MG63 (cell line): ENCODE results near the gene KHDC4. TPM values are rescaled to one million over a fixed set of nuclear protein-coding genes. Genes with fewer than 3 reads are reported as not detected.
"Not testable (repeated sequence)": the region's sequence is repeated elsewhere in the genome, so short reads cannot be mapped to it uniquely, and the experiment has no call there.

ENCODE experiments used
- DNase-seq: peaks from one replicate; pipeline ENCODE4 v3.0.0-alpha.2; 2020
- H3K27me3 ChIP-seq: fragments of 250-450 bp; sonication (Bioruptor Pico); 2 replicates; pipeline ENCODE4 v1.5.1; 2020; ENCODE audit warnings: mild to moderate bottlenecking, moderate library complexity
- H3K36me3 ChIP-seq: fragments of 250-450 bp; sonication (Bioruptor Pico); 2 replicates; pipeline ENCODE4 v1.5.1; 2020; ENCODE audit warnings: mild to moderate bottlenecking, moderate library complexity
- H3K4me3 ChIP-seq: fragments of 250-450 bp; sonication (Bioruptor Pico); 2 replicates; pipeline ENCODE4 v1.5.1; 2020; ENCODE audit warnings: mild to moderate bottlenecking, moderate library complexity
- H3K9me3 ChIP-seq: fragments of 250-450 bp; sonication (Bioruptor Pico); 2 replicates; pipeline ENCODE4 v1.5.1; 2020; ENCODE audit warnings: mild to moderate bottlenecking, moderate library complexity
- total RNA-seq: library from RNA; depleted of rRNA; stranded (reverse); fragments of >200 nt; shearing (Covaris generic); gene quantifications from 2 replicates; pipeline ENCODE4 v1.2.3, GENCODE V29; 2014; ENCODE audit warnings: low replicate concordance

The KHDC4 gene
- total RNA-seq, 1 experiment from 2014 or later: 32.1 TPM

DNA sequence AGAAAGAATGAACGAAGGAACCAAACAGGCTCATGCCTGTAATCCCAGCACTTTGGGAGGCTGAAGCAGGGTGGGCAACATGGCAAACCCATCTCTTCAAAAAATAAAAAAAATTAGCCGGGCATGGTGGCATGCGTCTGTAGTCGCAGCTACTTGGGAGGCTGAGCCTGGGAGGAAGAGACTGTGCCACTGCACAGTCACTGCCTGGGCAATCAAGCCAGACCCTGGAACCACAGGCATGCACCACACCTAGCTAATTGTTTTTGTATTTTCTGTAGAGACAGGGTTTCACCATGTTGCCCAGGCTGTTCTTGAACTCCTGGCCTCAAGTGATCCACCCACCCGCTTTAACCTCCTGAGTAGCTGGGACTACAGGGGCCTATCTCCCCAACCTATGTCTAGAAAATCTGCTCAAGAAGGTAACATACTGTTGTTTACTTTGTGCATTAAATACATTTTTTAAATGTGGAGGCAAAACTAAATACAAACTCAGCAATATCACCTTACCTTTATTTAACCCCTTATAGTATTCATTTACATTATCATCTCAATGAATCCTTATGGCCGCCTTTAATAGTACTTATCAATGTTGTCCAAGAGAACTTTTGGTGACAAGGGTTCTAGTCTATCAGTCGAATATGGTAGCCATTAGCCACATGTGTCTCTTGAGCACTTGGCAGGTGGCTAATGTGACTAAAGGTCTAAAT, 2.7 kb downstream of the KHDC4 start:
- no peak overlapping the region; the same call in 1 of the 2 replicates for H3K4me3 ChIP-seq
- H3K27me3 ChIP-seq: no peaks in the 10 kb centered on the region
- DNase-seq: no peak
- H3K9me3 ChIP-seq: no peaks in the 10 kb centered on the region
- H3K36me3 ChIP-seq: peaks cover 74% of the 10 kb centered on the region

DNA sequence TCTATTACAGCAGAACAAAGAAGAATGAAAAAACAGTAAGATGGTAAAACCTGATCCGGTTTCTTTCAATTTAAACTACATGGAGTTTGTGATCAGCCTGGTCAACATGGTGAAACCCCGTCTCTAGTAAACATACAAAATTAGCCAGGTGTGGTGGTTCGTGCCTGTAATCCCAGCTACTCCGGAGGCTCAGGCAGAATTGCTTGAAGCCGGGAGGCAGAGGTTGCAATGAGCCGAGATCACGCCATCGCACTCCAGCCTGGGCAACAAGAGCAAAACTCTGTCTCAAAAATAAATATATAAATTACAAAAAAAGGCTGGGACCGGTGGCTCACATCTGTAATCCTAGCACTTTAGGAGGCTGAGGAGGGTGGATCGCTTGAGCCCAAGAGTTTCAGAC, 3.5 kb downstream of the KHDC4 start:
- peaks cover 81% of the 10 kb centered on the region for H3K36me3 ChIP-seq
- DNase-seq, H3K4me3 ChIP-seq, H3K9me3 ChIP-seq, H3K27me3 ChIP-seq: not testable (repeated sequence)

DNA sequence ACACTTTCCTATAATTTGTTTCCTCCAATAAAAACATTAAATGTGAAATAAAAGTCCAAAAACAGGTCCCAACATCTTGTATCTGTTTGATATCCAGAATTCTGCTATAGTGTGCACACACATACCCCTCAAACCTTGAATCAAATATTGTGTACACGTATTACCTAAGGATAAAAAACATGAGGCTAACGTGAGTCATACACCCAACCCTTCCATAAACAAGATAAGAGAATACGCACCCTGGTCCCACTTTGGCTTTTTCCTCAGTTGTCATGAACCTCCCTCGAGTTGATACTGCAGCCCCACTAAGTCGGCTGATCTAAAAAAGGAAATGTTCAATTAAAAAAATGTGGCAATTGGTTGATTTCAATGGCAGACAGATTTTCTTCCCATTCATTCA, 5.2 kb downstream of the KHDC4 start:
- Histone ChIP-seq H3K27me3 (no peaks in the 10 kb centered on the region), H3K4me3 (no peak overlapping the region), H3K36me3 (peaks cover 98% of the 10 kb centered on the region), H3K9me3 (no peaks in the 10 kb centered on the region)
- no peak for DNase-seq

DNA sequence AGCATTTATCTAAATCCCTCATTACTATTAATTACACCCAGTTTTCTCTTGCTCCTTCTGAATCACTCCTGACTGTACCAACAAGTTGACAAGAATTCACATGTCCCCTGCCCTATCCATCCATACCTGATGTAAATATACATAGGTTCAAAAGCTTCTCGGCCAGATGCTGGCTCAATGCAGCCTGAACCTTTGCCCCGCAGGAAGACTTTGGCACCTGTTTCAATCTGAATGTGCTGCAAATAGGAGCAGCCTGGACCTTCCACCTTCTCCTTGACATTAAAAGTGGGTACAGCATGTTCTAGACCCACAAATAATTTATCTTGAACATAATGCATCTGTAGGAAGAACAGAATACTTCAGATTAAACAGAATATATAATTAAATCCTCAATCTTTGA, 8.7 kb downstream of the KHDC4 start:
- no peak overlapping the region for H3K4me3 ChIP-seq
- DNase-seq: no peak
- H3K27me3 ChIP-seq: no peaks in the 10 kb centered on the region
- H3K36me3 ChIP-seq: peaks cover 97% of the 10 kb centered on the region
- H3K9me3 ChIP-seq: no peaks in the 10 kb centered on the region

DNA sequence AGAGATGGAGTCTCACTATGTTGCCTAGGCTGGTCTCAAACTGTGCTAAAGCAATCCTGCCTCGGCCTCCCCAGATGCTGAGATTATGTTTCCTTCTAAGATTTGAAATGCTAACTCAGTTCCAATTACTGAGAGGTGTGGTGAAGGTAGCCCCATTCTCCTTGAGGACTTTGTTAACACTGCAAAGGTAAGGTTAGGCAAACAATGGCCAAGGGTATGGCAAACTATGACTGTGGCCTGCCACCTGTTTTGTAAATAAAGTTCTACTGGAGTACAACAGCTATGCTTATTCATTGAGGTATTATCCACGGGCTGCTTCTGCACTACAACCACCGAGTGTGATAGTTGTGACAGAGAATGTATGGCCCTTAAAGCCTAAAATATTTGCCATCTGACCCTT, 13.5 kb downstream of the KHDC4 start:
- H3K36me3 ChIP-seq: peaks cover 96% of the 10 kb centered on the region
- DNase-seq: no peak
- H3K27me3 ChIP-seq: no peaks in the 10 kb centered on the region
- no peak overlapping the region for H3K4me3 ChIP-seq
- no peaks in the 10 kb centered on the region for H3K9me3 ChIP-seq

DNA sequence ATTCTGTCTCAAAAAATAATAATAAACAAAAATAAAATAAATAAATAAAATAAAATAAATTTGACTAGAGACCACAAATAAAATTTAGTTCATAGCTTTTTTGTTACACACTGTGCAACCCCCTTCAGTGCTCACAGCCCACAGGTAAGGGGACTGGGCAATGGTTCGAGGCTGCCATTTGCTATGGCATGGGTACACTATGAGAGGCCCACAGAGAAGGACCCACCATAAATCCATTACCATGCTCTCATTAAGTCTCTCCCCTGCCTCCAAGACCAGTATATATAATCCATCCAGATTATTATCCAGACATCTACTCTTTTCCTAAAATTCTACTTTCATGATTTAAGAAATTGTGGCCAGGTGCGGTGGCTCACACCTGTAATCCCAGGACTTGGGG, 14.4 kb downstream of the KHDC4 start:
- Histone ChIP-seq H3K27me3 (no peaks in the 10 kb centered on the region), H3K36me3 (peaks cover 96% of the 10 kb centered on the region), H3K4me3 (no peak overlapping the region), H3K9me3 (no peaks in the 10 kb centered on the region)
- no peak for DNase-seq

DNA sequence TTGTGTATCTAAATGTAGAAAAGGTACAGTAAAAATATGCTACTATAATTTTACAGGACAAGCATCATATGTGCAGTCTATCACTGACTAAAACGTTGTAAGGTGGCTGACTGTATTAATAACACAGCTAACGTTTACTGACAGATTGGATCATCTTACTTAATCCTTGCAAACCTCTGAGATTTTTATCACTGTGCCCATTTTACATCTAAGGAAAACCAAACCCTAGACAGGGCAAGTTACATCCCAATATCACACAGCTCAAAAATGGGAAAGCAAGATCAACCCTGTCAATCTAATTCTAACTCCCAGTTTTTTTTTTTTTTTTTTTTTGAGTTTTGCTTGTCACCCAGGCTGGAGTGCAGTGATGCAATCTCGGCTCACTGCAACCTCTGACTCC, 15.6 kb downstream of the KHDC4 start:
- H3K36me3 ChIP-seq: peaks cover 96% of the 10 kb centered on the region

DNA sequence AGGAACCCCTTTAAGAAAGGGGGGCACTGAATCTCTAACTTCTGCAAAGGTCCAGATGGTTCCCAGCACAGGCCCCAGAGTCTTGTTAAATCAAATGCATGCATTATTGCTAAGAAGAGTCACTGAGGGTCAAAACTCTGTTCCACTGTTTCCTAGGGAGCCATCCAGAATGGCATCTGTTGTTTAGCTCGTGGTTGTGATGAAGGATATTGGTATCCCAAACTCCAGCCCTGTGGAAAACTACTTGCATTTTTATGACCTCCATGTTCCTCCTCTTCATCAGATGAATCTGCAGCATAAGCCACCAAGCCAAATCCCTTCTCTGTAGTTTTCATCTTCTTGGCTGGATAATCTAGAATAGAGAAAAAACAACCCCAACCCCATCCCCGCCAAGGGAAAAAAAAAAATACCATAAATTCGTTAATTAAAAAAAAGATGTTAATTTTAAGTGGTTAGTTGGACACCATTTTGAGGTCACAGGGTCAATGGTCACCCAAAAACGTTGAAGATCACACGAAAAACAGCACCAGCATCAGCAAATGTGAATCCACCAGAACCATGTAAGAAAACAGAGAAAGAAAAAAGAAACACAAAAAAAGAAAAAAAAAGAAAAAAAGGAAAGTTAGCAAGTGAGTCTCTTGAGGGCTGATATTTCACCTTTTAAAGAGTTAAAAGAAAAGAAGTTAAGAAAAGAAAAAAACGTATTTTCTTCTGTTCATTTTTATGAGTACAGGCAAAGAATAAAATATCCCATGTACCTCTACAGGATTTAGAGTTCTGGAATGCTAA, 20.1 kb downstream of the KHDC4 start:
- Histone ChIP-seq H3K4me3 (no peak overlapping the region), H3K27me3 (no peaks in the 10 kb centered on the region)

More for the DNA sequence above, 15.6 kb downstream of the KHDC4 start:
- Histone ChIP-seq H3K27me3 (no peaks in the 10 kb centered on the region), H3K4me3 (no peak overlapping the region), H3K9me3 (no peaks in the 10 kb centered on the region)
- no peak for DNase-seq

DNA sequence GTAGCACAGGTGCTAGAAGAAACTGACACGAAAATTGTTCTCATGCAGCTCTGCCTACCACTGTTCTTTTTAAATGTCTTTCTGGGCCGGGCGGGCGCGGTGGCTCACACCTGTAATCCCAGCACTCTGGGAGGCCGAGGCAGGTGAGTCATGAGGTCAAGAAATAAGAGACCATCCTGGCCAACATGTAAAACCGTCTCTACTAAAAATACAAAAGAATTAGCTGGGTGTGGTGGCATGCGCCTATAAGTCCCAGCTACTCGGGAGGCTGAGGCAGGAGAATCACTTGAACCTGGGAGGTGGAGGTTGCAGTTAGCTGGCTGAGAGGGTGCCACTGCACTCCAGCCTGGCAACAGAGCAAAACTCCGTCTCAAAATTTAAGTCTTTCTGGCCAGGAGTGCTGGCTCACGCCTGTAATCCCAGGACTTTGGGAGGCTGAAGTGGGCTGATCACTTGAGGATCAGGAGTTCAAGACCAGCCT, 22.1 kb downstream of the KHDC4 start:
- no peak for DNase-seq
- H3K4me3 ChIP-seq: peak overlapping the region; percentile 61; the same call in 1 of the 2 replicates
- H3K9me3 ChIP-seq: no peaks in the 10 kb centered on the region
- H3K36me3 ChIP-seq: peaks cover 86% of the 10 kb centered on the region
- no peaks in the 10 kb centered on the region for H3K27me3 ChIP-seq

More for the DNA sequence above, 20.1 kb downstream of the KHDC4 start:
- Histone ChIP-seq H3K9me3 (no peaks in the 10 kb centered on the region), H3K36me3 (peaks cover 89% of the 10 kb centered on the region)
- no peak for DNase-seq

DNA sequence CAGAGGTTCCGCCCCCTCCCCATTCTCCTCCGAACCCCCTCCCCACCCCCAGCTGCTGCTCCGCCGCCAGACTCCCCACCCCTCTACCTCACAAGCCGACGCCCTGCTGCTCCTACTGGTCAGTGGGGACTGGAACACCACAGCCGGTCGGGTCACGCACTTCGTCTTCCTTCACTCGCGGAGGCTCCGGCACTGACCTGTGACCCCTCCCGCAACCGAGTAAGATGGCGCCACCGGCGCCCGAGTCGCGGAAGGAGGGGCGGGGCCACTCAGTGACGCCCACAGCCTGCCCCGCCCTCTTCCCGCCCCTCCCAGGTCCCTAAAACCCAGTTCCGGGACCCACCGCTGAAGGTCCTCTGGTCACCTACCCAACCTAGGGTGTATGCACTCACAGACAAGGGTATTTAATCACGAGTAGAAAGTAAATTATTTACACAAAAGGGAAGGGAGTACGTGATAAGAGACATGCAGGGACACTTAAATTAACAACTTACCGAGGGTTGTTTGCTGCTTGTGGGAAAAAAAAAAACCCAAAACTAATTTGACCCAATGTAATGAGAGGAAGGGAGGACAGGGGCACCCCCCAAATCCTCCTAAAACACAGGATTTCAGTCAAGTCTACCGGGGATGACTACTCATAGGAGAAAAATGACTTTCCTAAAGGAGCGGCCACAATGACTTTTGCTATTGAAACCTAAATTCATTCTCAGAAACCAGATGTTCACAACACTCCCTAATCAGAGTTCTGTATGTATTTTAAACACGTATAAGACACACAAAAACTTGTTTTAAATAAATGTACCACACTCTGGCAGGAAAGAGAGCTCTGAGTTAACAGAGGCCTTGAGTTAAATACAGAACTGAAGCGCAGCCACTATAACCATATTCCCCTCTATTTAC, 22.8 kb downstream of the KHDC4 start, which contains the start of gene RIT1:
Gene RIT1, minus strand, starts transcription at position 194 of the 900 bp plus-strand sequence. CDS start 588 bp downstream, outside the sequence.
- Histone ChIP-seq H3K9me3 (no peaks in the 10 kb centered on the region), H3K4me3 (peak within 1 kb of the TSS; percentile 61), H3K27me3 (no peaks in the 10 kb centered on the region), H3K36me3 (peaks cover 83% of the 10 kb centered on the region)
- peak; percentile 90 for DNase-seq

DNA sequence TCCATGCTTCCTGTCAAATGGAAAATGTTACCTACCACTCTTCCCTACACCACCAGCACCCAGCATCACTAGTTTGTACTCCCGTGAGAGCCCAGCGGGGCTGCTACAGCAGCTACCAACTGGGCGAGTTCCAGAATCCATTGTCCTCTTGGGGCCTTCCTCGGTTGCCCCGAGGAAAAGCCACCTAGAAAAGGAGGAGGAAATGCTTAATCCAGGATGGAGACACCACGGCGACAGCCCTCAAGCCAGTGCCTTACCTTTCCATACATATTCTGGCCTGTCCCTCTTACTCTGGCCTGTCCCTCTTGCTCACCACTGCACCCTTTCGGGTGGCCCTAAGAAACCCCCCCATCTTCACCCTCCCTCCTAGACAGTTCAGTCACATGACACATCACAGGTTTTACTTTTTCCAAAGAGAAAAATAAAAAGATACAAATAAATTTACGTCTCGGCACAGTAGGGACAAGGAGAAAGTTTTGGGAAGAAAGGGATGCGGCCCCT, 23.5 kb downstream of the KHDC4 start:
- Histone ChIP-seq H3K9me3 (no peaks in the 10 kb centered on the region), H3K27me3 (no peaks in the 10 kb centered on the region), H3K36me3 (peaks cover 83% of the 10 kb centered on the region), H3K4me3 (peak overlapping the region; percentile 61)
- peak; percentile 49 for DNase-seq

DNA sequence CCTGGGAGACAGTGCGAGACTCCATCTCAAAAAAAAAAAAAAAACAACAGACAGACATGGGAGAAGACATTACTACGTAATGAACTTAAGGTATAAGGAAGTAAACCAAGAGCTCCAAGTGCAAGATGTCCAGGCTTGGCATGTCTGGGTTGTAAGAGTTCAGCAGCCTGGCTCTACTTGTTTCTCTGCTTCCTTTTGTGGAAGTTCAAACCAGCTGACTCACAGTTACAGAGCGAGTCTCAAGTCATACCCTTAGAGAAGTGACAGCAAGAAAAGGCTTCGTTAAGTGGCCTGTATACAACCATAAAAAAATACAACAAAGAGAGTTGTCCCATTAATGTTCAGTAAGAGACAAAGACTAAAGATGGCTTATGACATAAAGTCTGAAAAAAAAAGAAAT, 24.3 kb downstream of the KHDC4 start:
- peaks cover 83% of the 10 kb centered on the region for H3K36me3 ChIP-seq

DNA sequence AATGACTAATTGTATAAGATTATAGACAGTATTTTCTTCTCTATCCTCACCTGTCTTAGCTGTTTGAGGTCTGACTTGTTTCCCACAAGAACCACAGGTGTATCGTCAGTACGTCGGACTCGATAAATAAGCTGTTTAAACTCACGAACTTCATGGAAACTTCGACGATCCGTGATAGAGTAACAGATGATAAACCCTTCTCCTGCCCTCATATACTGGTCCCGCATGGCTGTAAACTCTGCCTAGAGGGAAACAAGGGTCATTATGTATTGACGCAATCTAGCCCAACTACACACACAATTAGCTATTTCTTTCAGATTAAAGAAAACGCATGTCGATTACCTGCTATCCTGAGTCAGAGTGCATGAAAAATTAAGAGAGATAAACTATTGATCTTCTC, 30.0 kb downstream of the KHDC4 start:
- Histone ChIP-seq H3K36me3 (peaks cover 86% of the 10 kb centered on the region), H3K9me3 (no peaks in the 10 kb centered on the region), H3K27me3 (no peaks in the 10 kb centered on the region), H3K4me3 (no peak overlapping the region)
- DNase-seq: no peak

More for the DNA sequence above, 24.3 kb downstream of the KHDC4 start:
- DNase-seq: no peak
- Histone ChIP-seq H3K27me3 (no peaks in the 10 kb centered on the region), H3K4me3 (peak overlapping the region; percentile 61), H3K9me3 (no peaks in the 10 kb centered on the region)

DNA sequence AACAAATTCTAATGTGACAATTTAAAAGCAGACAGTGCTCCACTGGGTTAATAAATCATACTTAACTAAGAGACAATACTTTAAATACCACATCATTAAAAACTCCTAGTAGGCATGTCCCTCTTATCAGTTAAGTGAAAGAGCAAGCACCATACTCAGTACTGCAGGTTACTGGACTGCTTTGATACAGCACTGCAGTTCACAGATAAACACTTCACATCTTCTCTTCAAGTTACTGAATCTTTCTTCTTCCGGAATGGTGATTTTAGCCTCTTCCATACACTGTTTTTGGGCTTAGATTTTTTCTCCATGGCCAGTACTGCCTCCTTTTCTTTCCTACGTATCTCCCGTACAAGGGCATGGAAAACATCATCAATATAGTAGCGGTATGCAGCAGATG, 34.1 kb downstream of the KHDC4 start:
- no peak overlapping the region for H3K4me3 ChIP-seq

DNA sequence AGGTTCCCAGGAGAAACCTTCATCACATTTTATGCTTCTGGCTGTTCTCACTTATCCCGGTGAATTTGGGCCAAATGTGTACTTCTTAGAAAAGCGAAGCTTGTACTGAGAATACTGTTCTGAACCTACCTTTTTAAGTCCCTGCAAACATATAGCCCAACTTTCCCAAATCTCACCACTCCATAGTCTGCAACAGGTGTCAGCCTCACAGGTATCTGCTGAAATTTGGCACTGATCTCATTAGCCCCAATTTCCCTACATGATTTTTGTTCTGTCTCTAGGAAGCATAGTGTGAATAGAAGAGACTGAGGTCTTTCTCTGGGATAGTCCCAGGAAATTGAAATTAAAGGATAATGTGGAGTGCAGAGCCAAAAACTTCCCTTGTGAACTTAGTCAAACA, 34.5 kb downstream of the KHDC4 start:
- no peak for DNase-seq
- Histone ChIP-seq H3K4me3 (no peak overlapping the region), H3K9me3 (no peaks in the 10 kb centered on the region), H3K27me3 (no peaks in the 10 kb centered on the region), H3K36me3 (peaks cover 81% of the 10 kb centered on the region)

More for the DNA sequence above, 34.1 kb downstream of the KHDC4 start:
- no peaks in the 10 kb centered on the region for H3K9me3 ChIP-seq
- H3K36me3 ChIP-seq: peaks cover 85% of the 10 kb centered on the region
- no peak for DNase-seq
- no peaks in the 10 kb centered on the region for H3K27me3 ChIP-seq

DNA sequence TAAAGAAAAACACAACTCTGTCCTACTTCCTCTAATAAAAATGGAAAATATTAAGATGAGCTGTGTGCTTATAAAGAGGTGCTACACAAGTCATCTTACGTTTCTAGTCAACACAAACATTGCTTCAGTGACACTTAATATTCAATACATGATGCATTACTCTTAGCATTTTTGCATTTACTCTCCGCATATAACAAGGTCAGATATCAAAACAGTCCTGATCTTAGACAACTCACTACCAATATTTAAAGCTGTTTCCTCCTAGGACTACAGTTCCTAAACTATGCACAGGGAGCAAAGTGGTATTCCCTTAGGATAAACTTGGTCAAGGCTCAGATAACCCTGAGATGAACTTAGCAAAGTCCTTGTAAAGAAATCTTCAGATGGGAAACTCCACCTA, 35.3 kb downstream of the KHDC4 start:
- Histone ChIP-seq H3K4me3 (no peak overlapping the region), H3K9me3 (no peaks in the 10 kb centered on the region), H3K27me3 (no peaks in the 10 kb centered on the region), H3K36me3 (peaks cover 73% of the 10 kb centered on the region)
- no peak for DNase-seq
